Liver (tissue), 9 donors: ENCODE measurements around the gene TRAPPC10. TPM values are rescaled to one million over a fixed set of nuclear protein-coding genes. Genes with fewer than 3 reads are reported as not detected.

Experiments
- DNase-seq: peaks from one replicate; pipeline ENCODE4 v3.0.0-alpha.2; 2017; ENCODE audit warnings: low spot score
- H3K27ac ChIP-seq, 2 donors: one replicate each; pipeline ENCODE4 v1.7.0; 2013; ENCODE audit warnings: inconsistent platforms in 2 of 2, low read length in 2 of 2, control low read depth in 1 of 2, low read depth in 1 of 2, mild to moderate bottlenecking in 1 of 2
- H3K27me3 ChIP-seq, 4 donors: one replicate each; pipeline versions ENCODE4 v1.6.1 to v1.7.0; 2013; ENCODE audit warnings: low read length in 3 of 4, inconsistent platforms in 1 of 4, mild to moderate bottlenecking in 1 of 4, moderate library complexity in 1 of 4; ENCODE audit not compliant: control insufficient read depth in 4 of 4, insufficient read depth in 4 of 4
- H3K36me3 ChIP-seq, 4 donors: one replicate each; pipeline versions ENCODE4 v1.6.1 to v1.7.0; 2013; ENCODE audit warnings: low read length in 3 of 4, mild to moderate bottlenecking in 3 of 4, low read depth in 1 of 4, moderate library complexity in 1 of 4; ENCODE audit not compliant: control insufficient read depth in 4 of 4, insufficient read depth in 3 of 4
- H3K4me1 ChIP-seq, 4 donors: one replicate each; pipeline versions ENCODE4 v1.6.1 to v1.7.0; 2013; ENCODE audit warnings: low read length in 3 of 4, mild to moderate bottlenecking in 3 of 4, moderate library complexity in 1 of 4; ENCODE audit not compliant: control insufficient read depth in 4 of 4, insufficient read depth in 4 of 4
- H3K4me3 ChIP-seq, 3 donors: one replicate each; pipeline versions ENCODE4 v1.6.1 to v1.7.0; 2013; ENCODE audit warnings: low read length in 3 of 3, control low read depth in 1 of 3, low read depth in 1 of 3, mild to moderate bottlenecking in 1 of 3
- H3K9ac ChIP-seq, 2 donors: one replicate each; pipeline ENCODE4 v1.7.0; 2013; ENCODE audit warnings: low read length in 2 of 2, mild to moderate bottlenecking in 2 of 2, moderate library complexity in 2 of 2, control low read depth in 1 of 2, low read depth in 1 of 2
- H3K9me3 ChIP-seq, 4 donors: one replicate each; pipeline versions ENCODE4 v1.6.1 to v1.7.0; 2013; ENCODE audit warnings: low read length in 3 of 4; ENCODE audit not compliant: control insufficient read depth in 4 of 4
- EGR1 ChIP-seq, 2 donors: IDR thresholded peaks; 2 replicates each; pipeline ENCODE4 v1.6.1; 2016 to 2018; ENCODE audit warnings: antibody characterized with exemption in 2 of 2, low read depth in 2 of 2
- FOXA1 ChIP-seq: IDR thresholded peaks from 2 replicates; pipeline ENCODE4 v1.6.1; 2016; ENCODE audit warnings: antibody characterized with exemption
- FOXA2 ChIP-seq: IDR thresholded peaks from 2 replicates; pipeline ENCODE4 v1.6.1; 2016; ENCODE audit warnings: antibody characterized with exemption
- GABPA ChIP-seq, 2 donors: IDR thresholded peaks in 1 of 2; conservative IDR thresholded peaks in 1 of 2; 2 replicates each; pipeline ENCODE4 v1.6.1; 2016; ENCODE audit warnings: antibody characterized with exemption in 2 of 2, mild to moderate bottlenecking in 1 of 2, moderate library complexity in 1 of 2
- HNF4A ChIP-seq, 2 donors: conservative IDR thresholded peaks; 2 replicates each; pipeline ENCODE4 v1.6.1; 2016; ENCODE audit warnings: antibody characterized with exemption in 2 of 2, mild to moderate bottlenecking in 2 of 2
- HNF4G ChIP-seq: IDR thresholded peaks from 2 replicates; pipeline ENCODE4 v1.6.1; 2016; ENCODE audit warnings: antibody characterized with exemption
- JUND ChIP-seq, 2 donors: IDR thresholded peaks; 2 replicates each; pipeline ENCODE4 v1.6.1; 2016; ENCODE audit warnings: antibody characterized with exemption in 2 of 2
- NR2F2 ChIP-seq: IDR thresholded peaks from 2 replicates; pipeline ENCODE4 v1.6.1; 2016; ENCODE audit warnings: antibody characterized with exemption
- SP1 ChIP-seq: IDR thresholded peaks from 2 replicates; pipeline ENCODE4 v1.6.1; 2018; ENCODE audit warnings: antibody characterized with exemption, mild to moderate bottlenecking
- YY1 ChIP-seq: IDR thresholded peaks from 2 replicates; pipeline ENCODE4 v1.6.1; 2016; ENCODE audit warnings: antibody characterized with exemption, mild to moderate bottlenecking
- WGBS: extraction: QIAGEN DNeasy Blood & Tissue Kit; methylation state at CpG from one replicate; pipeline ENCODE4 v1.1.7; 2013; 5-methylcytosine and 5-hydroxymethylcytosine counted together
- polyA plus RNA-seq, 2 donors: library from polyadenylated mRNA; stranded (reverse) in 1 of 2; unstranded in 1 of 2; fragments of 200-250 nt in 1 of 2; fragments of >200 nt in 1 of 2; fragmentation: Nextera tagmentation in 1 of 2; extraction: Ambion mirVana in 1 of 2; gene quantifications; one replicate each; pipeline versions ENCODE4 v1.2.1 to v1.2.3, GENCODE V29; 2013 to 2015
- total RNA-seq, 2 donors: library from RNA; depleted of rRNA; stranded (reverse); fragments of >200 nt; gene quantifications; one replicate each; pipeline ENCODE4 v1.2.3, GENCODE V29; 2014
- TF ChIP-seq, protein P1 (sequence below): fragments of 150-350 bp; IDR thresholded peaks from 2 replicates; pipeline ENCODE4 v1.5.1; 2017; ENCODE audit warnings: improper control_type of control experiment, low read depth, low read length; ENCODE audit not compliant: missing input control
- TF ChIP-seq, protein P2 (sequence below): IDR thresholded peaks from 2 replicates; pipeline ENCODE4 v1.6.1; 2016; ENCODE audit warnings: antibody characterized with exemption
- TF ChIP-seq, protein P3 (sequence below): IDR thresholded peaks from 2 replicates; pipeline ENCODE4 v1.6.1; 2016; ENCODE audit warnings: antibody characterized with exemption
- TF ChIP-seq, protein P4 (sequence below): IDR thresholded peaks from 2 replicates; pipeline ENCODE4 v1.6.1; 2016; ENCODE audit warnings: antibody characterized with exemption, mild to moderate bottlenecking
- donor health status: healthy.
- donor health status: healthy.
- donor health status: healthy.
- donor health status: healthy.
- donor health status: healthy.

TRAPPC10 gene
- total and polyA plus RNA-seq, 4 donors, result 4.9 to 24.9 (median 11.9) TPM

DNA sequence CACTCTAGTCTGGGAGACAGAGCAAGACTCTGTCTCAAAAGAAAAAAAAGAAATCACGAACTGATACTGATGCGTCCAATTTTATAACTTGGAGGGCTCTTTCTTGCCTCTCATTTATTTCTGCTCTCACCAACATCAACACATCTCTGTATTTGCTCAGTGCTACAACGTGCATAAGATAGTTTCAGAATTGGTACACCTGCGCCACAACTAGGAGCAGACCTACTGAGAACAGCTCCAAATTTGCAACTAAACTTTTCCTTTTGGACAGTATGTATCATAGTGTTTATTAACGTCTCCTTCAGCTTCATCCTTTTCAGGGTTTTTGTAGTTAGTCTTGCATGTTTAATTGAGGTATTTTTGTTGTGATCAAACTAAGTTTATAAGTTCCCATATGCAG, 27.7 kb downstream of the TRAPPC10 start:
- 89% methylated on average over 5 of the region's 5 CpGs for WGBS
- no peak overlapping the region for H3K27ac ChIP-seq
- DNase-seq, result no peak
- TF ChIP-seq GABPA (IDR thresholded peaks at IDR 0.05 in 1 of 2, conservative IDR thresholded peaks at IDR 0.05 in 1 of 2) (no peak), EGR1 (IDR thresholded peaks at IDR 0.05; ENCODE audit: low read depth in 2 of 2) (no peak), HNF4A (conservative IDR thresholded peaks at IDR 0.05) (no peak), HNF4G (no peak), FOXA2 (no peak), SP1 (no peak), JUND (IDR thresholded peaks at IDR 0.05) (no peak)
- TF ChIP-seq, protein P1, sequence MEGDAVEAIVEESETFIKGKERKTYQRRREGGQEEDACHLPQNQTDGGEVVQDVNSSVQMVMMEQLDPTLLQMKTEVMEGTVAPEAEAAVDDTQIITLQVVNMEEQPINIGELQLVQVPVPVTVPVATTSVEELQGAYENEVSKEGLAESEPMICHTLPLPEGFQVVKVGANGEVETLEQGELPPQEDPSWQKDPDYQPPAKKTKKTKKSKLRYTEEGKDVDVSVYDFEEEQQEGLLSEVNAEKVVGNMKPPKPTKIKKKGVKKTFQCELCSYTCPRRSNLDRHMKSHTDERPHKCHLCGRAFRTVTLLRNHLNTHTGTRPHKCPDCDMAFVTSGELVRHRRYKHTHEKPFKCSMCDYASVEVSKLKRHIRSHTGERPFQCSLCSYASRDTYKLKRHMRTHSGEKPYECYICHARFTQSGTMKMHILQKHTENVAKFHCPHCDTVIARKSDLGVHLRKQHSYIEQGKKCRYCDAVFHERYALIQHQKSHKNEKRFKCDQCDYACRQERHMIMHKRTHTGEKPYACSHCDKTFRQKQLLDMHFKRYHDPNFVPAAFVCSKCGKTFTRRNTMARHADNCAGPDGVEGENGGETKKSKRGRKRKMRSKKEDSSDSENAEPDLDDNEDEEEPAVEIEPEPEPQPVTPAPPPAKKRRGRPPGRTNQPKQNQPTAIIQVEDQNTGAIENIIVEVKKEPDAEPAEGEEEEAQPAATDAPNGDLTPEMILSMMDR, result no peak
- TF ChIP-seq, protein P2, sequence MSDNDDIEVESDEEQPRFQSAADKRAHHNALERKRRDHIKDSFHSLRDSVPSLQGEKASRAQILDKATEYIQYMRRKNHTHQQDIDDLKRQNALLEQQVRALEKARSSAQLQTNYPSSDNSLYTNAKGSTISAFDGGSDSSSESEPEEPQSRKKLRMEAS, result no peak
- no peaks in the 10 kb centered on the region for H3K4me1 ChIP-seq
- H3K36me3 ChIP-seq, result peaks cover 7 to 40% (median 32%) of the 10 kb centered on the region in 4 donors
- no peak overlapping the region for H3K9ac ChIP-seq
- no peaks in the 10 kb centered on the region for H3K27me3 ChIP-seq
- no peaks in the 10 kb centered on the region for H3K9me3 ChIP-seq
- no peak overlapping the region for H3K4me3 ChIP-seq

DNA sequence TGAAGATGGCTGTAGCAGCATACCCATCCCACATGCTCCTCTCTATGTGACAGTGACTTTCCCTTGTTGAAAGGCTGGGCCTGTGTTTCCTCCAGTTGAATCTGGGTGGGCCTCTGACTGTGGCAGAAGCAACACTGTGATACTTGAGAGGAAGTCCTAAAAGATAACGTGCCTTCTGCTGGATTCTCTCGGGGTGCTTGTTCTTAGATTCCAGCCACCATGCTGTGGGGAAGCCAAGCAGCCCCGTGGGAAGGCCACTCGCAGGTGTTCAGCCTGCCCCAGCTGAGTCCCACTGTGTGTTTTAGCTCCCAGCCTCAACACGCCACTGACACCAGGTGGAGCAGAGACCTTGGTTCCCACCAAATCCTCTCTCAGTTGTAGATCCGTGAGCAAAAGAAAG, 31.5 kb downstream of the TRAPPC10 start:
- Histone ChIP-seq H3K27ac (no peak overlapping the region), H3K4me3 (no peak overlapping the region), H3K36me3 (peaks cover 7 to 20% (median 13%) of the 10 kb centered on the region in 4 donors), H3K4me1 (no peaks in the 10 kb centered on the region), H3K9me3 (no peaks in the 10 kb centered on the region), H3K9ac (no peak overlapping the region), H3K27me3 (no peaks in the 10 kb centered on the region)
- TF ChIP-seq EGR1 (IDR thresholded peaks at IDR 0.05; ENCODE audit: low read depth in 2 of 2) (no peak), YY1 (no peak), FOXA2 (no peak), GABPA (IDR thresholded peaks at IDR 0.05 in 1 of 2, conservative IDR thresholded peaks at IDR 0.05 in 1 of 2) (no peak), FOXA1 (no peak), NR2F2 (no peak), HNF4G (no peak), JUND (IDR thresholded peaks at IDR 0.05) (no peak)
- TF ChIP-seq, protein P1, result no peak
- TF ChIP-seq, protein P3, sequence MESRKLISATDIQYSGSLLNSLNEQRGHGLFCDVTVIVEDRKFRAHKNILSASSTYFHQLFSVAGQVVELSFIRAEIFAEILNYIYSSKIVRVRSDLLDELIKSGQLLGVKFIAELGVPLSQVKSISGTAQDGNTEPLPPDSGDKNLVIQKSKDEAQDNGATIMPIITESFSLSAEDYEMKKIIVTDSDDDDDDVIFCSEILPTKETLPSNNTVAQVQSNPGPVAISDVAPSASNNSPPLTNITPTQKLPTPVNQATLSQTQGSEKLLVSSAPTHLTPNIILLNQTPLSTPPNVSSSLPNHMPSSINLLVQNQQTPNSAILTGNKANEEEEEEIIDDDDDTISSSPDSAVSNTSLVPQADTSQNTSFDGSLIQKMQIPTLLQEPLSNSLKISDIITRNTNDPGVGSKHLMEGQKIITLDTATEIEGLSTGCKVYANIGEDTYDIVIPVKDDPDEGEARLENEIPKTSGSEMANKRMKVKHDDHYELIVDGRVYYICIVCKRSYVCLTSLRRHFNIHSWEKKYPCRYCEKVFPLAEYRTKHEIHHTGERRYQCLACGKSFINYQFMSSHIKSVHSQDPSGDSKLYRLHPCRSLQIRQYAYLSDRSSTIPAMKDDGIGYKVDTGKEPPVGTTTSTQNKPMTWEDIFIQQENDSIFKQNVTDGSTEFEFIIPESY, result no peak
- TF ChIP-seq, protein P4, sequence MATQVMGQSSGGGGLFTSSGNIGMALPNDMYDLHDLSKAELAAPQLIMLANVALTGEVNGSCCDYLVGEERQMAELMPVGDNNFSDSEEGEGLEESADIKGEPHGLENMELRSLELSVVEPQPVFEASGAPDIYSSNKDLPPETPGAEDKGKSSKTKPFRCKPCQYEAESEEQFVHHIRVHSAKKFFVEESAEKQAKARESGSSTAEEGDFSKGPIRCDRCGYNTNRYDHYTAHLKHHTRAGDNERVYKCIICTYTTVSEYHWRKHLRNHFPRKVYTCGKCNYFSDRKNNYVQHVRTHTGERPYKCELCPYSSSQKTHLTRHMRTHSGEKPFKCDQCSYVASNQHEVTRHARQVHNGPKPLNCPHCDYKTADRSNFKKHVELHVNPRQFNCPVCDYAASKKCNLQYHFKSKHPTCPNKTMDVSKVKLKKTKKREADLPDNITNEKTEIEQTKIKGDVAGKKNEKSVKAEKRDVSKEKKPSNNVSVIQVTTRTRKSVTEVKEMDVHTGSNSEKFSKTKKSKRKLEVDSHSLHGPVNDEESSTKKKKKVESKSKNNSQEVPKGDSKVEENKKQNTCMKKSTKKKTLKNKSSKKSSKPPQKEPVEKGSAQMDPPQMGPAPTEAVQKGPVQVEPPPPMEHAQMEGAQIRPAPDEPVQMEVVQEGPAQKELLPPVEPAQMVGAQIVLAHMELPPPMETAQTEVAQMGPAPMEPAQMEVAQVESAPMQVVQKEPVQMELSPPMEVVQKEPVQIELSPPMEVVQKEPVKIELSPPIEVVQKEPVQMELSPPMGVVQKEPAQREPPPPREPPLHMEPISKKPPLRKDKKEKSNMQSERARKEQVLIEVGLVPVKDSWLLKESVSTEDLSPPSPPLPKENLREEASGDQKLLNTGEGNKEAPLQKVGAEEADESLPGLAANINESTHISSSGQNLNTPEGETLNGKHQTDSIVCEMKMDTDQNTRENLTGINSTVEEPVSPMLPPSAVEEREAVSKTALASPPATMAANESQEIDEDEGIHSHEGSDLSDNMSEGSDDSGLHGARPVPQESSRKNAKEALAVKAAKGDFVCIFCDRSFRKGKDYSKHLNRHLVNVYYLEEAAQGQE, result no peak
- DNase-seq, result no peak
- 87% methylated on average over 6 of the region's 6 CpGs for WGBS
